HepG2 (cell line): ENCODE results near the gene NTN3. TPM values are rescaled to one million over a fixed set of nuclear protein-coding genes. Genes with fewer than 3 reads are reported as not detected.

Source experiments
- ATRX ChIP-seq: sonication (generic); formaldehyde crosslinking; IDR thresholded peaks from 2 replicates; pipeline ENCODE4 v1.4.0; 2020; ENCODE audit warnings: missing genetic modification reagents, borderline replicate concordance
- DR1 ChIP-seq: sonication (generic); formaldehyde crosslinking; IDR thresholded peaks from 2 replicates; pipeline ENCODE4 v1.8.0; 2021; ENCODE audit warnings: mild to moderate bottlenecking, missing genetic modification reagents, inconsistent platforms
- EED ChIP-seq: sonication (generic); formaldehyde crosslinking; IDR thresholded peaks from 2 replicates; pipeline ENCODE4 v1.5.0; 2020; ENCODE audit warnings: mild to moderate bottlenecking, missing genetic modification reagents
- FOSL2 ChIP-seq: sonication (generic); formaldehyde crosslinking; IDR thresholded peaks from 2 replicates; pipeline ENCODE4 v1.4.0; 2020; ENCODE audit warnings: missing genetic modification reagents
- GFI1 ChIP-seq: sonication (generic); formaldehyde crosslinking; IDR thresholded peaks from 2 replicates; pipeline ENCODE4 v1.5.0; 2020; ENCODE audit warnings: missing genetic modification reagents, mild to moderate bottlenecking, borderline replicate concordance
- HDAC1 ChIP-seq: sonication (generic); formaldehyde crosslinking; IDR thresholded peaks from 2 replicates; pipeline ENCODE4 v1.5.1; 2020; ENCODE audit warnings: mild to moderate bottlenecking, missing genetic modification reagents
- HIVEP1 ChIP-seq: sonication (generic); formaldehyde crosslinking; IDR thresholded peaks from 2 replicates; pipeline ENCODE4 v1.4.0; 2020; ENCODE audit warnings: mild to moderate bottlenecking, missing genetic modification reagents
- HOXD1 ChIP-seq: sonication (generic); formaldehyde crosslinking; IDR thresholded peaks from 2 replicates; pipeline ENCODE4 v1.5.0; 2020; ENCODE audit warnings: missing genetic modification reagents
- NR0B2 ChIP-seq: sonication (generic); formaldehyde crosslinking; IDR thresholded peaks from 2 replicates; pipeline ENCODE4 v1.4.0; 2020; ENCODE audit warnings: mild to moderate bottlenecking, missing genetic modification reagents
- POLR2AphosphoS5 ChIP-seq: IDR thresholded peaks from 2 replicates; pipeline ENCODE4 v1.6.1; 2012; ENCODE audit warnings: low read depth, low read length
- RFX1 ChIP-seq: fragments of 450-650 bp; IDR thresholded peaks from 2 replicates; pipeline ENCODE4 v1.6.1; 2017
- ZFP62 ChIP-seq: sonication (generic); formaldehyde crosslinking; IDR thresholded peaks from 2 replicates; pipeline ENCODE4 v1.4.0; 2020; ENCODE audit warnings: missing genetic modification reagents
- ZMYM2 ChIP-seq: sonication (generic); formaldehyde crosslinking; IDR thresholded peaks from 2 replicates; pipeline ENCODE4 v1.8.0; 2022; ENCODE audit warnings: mild to moderate bottlenecking, missing genetic modification reagents
- ZNF138 ChIP-seq: sonication (generic); formaldehyde crosslinking; IDR thresholded peaks from 2 replicates; pipeline ENCODE4 v1.5.0; 2020; ENCODE audit warnings: mild to moderate bottlenecking, low read depth, missing genetic modification reagents
- ZNF367 ChIP-seq: sonication (generic); formaldehyde crosslinking; IDR thresholded peaks from 2 replicates; pipeline ENCODE4 v1.4.0; 2020; ENCODE audit warnings: missing genetic modification reagents, borderline replicate concordance
- ZNF484 ChIP-seq: sonication (generic); formaldehyde crosslinking; IDR thresholded peaks from 2 replicates; pipeline ENCODE4 v1.5.1; 2020; ENCODE audit warnings: mild to moderate bottlenecking, low read depth, missing genetic modification reagents, borderline replicate concordance
- ZNF543 ChIP-seq: sonication (generic); formaldehyde crosslinking; IDR thresholded peaks from 2 replicates; pipeline ENCODE4 v1.4.0; 2020; ENCODE audit warnings: mild to moderate bottlenecking, missing genetic modification reagents
- ZNF605 ChIP-seq: sonication (generic); formaldehyde crosslinking; IDR thresholded peaks from 2 replicates; pipeline ENCODE4 v1.8.0; 2022; ENCODE audit warnings: mild to moderate bottlenecking, missing genetic modification reagents
- ZNF83 ChIP-seq: sonication (generic); formaldehyde crosslinking; IDR thresholded peaks from 2 replicates; pipeline ENCODE4 v1.4.0; 2020; ENCODE audit warnings: missing genetic modification reagents, mild to moderate bottlenecking, borderline replicate concordance
- ZSCAN21 ChIP-seq: sonication (generic); formaldehyde crosslinking; IDR thresholded peaks from 2 replicates; pipeline ENCODE4 v1.8.0; 2022; ENCODE audit warnings: mild to moderate bottlenecking, missing genetic modification reagents, moderate library complexity, borderline replicate concordance
- polyA plus RNA-seq, 8 experiments: library from polyadenylated mRNA; depleted of rRNA in 3 of 8; stranded (reverse) in 7 of 8; unstranded in 1 of 8; fragments of >200 nt; fragmentation: Illumina TruSeq in 4 of 8; extraction: Trizol in 4 of 8; gene quantifications; 2 replicates each; pipeline versions ENCODE4 v1.2.1 to v1.2.3, GENCODE V29; 2011 to 2016; ENCODE audit warnings: low read depth in 4 of 8, missing spikeins in 1 of 8, mixed read lengths in 1 of 8; ENCODE audit not compliant: insufficient read depth in 1 of 8
- total RNA-seq, 5 experiments: library from RNA; depleted of rRNA; stranded (reverse); fragments of >200 nt; fragmentation: Illumina TruSeq; extraction: Trizol; gene quantifications; 2 replicates each; pipeline ENCODE4 v1.2.3, GENCODE V29; 2016; ENCODE audit warnings: low read depth in 1 of 5
- TF ChIP-seq, protein P1 (sequence below): sonication (generic); formaldehyde crosslinking; IDR thresholded peaks from 2 replicates; pipeline ENCODE4 v1.8.0; 2023; ENCODE audit warnings: mild to moderate bottlenecking, missing genetic modification reagents
- TF ChIP-seq, protein P2 (sequence below): sonication (generic); formaldehyde crosslinking; IDR thresholded peaks from 2 replicates; pipeline ENCODE4 v1.5.1; 2020; ENCODE audit warnings: mild to moderate bottlenecking, missing genetic modification reagents, moderate library complexity
- TF ChIP-seq, protein P3 (sequence below): sonication (generic); formaldehyde crosslinking; IDR thresholded peaks from 2 replicates; pipeline ENCODE4 v1.4.0; 2020; ENCODE audit warnings: mild to moderate bottlenecking, low read depth, missing genetic modification reagents
- TF ChIP-seq, protein P4 (sequence below): sonication (generic); formaldehyde crosslinking; IDR thresholded peaks from 2 replicates; pipeline ENCODE4 v1.4.0; 2020; ENCODE audit warnings: missing genetic modification reagents

NTN3 gene
- total and polyA plus RNA-seq, 2 of the 13 experiments (the other 11 are each of a cell fraction or from before 2014, with no cell fraction given), result 0.09 to 0.20 TPM

- TF ChIP-seq, protein P1, sequence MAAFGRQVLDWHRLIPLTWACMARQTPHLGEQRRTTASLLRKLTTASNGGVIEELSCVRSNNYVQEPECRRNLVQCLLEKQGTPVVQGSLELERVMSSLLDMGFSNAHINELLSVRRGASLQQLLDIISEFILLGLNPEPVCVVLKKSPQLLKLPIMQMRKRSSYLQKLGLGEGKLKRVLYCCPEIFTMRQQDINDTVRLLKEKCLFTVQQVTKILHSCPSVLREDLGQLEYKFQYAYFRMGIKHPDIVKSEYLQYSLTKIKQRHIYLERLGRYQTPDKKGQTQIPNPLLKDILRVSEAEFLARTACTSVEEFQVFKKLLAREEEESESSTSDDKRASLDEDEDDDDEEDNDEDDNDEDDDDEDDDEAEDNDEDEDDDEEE (CRISPR knock-in tag), result 0 out of 2 replicates have a peak, but pooled peaks have one; percentile 38
- TF ChIP-seq EED (CRISPR knock-in tag) (peak; percentile 50), ZNF138 (CRISPR knock-in tag) (0 out of 2 replicates have a peak, but pooled peaks have one; percentile 75), HOXD1 (CRISPR knock-in tag) (0 out of 2 replicates have a peak, but pooled peaks have one; percentile 59), ZNF543 (CRISPR knock-in tag) (0 out of 2 replicates have a peak, but pooled peaks have one; percentile 70), RFX1 (no peak), ZFP62 (no peak), HIVEP1 (peak; percentile 59; the same call in 1 of the 2 replicates), GFI1 (no peak), ZMYM2 (CRISPR knock-in tag) (no peak), ZSCAN21 (CRISPR knock-in tag) (no peak), NR0B2 (0 out of 2 replicates have a peak, but pooled peaks have one; percentile 68), ZNF367 (CRISPR knock-in tag) (0 out of 2 replicates have a peak, but pooled peaks have one; percentile 53), POLR2AphosphoS5 (no peak), HDAC1 (CRISPR knock-in tag) (peak; percentile 69; the same call in 1 of the 2 replicates), DR1 (0 out of 2 replicates have a peak, but pooled peaks have one; percentile 48), ZNF83 (CRISPR knock-in tag) (no peak), ZNF605 (CRISPR knock-in tag) (no peak), ZNF484 (CRISPR knock-in tag) (0 out of 2 replicates have a peak, but pooled peaks have one; percentile 43), ATRX (CRISPR knock-in tag) (no peak), FOSL2 (CRISPR knock-in tag) (0 out of 2 replicates have a peak, but pooled peaks have one; percentile 9)
- TF ChIP-seq, protein P2, sequence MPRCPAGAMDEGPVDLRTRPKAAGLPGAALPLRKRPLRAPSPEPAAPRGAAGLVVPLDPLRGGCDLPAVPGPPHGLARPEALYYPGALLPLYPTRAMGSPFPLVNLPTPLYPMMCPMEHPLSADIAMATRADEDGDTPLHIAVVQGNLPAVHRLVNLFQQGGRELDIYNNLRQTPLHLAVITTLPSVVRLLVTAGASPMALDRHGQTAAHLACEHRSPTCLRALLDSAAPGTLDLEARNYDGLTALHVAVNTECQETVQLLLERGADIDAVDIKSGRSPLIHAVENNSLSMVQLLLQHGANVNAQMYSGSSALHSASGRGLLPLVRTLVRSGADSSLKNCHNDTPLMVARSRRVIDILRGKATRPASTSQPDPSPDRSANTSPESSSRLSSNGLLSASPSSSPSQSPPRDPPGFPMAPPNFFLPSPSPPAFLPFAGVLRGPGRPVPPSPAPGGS (CRISPR knock-in tag), result peak; percentile 9; the same call in 1 of the 2 replicates
- TF ChIP-seq, protein P3, sequence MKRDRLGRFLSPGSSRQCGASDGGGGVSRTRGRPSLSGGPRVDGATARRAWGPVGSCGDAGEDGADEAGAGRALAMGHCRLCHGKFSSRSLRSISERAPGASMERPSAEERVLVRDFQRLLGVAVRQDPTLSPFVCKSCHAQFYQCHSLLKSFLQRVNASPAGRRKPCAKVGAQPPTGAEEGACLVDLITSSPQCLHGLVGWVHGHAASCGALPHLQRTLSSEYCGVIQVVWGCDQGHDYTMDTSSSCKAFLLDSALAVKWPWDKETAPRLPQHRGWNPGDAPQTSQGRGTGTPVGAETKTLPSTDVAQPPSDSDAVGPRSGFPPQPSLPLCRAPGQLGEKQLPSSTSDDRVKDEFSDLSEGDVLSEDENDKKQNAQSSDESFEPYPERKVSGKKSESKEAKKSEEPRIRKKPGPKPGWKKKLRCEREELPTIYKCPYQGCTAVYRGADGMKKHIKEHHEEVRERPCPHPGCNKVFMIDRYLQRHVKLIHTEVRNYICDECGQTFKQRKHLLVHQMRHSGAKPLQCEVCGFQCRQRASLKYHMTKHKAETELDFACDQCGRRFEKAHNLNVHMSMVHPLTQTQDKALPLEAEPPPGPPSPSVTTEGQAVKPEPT (CRISPR knock-in tag), result no peak
- TF ChIP-seq, protein P4, sequence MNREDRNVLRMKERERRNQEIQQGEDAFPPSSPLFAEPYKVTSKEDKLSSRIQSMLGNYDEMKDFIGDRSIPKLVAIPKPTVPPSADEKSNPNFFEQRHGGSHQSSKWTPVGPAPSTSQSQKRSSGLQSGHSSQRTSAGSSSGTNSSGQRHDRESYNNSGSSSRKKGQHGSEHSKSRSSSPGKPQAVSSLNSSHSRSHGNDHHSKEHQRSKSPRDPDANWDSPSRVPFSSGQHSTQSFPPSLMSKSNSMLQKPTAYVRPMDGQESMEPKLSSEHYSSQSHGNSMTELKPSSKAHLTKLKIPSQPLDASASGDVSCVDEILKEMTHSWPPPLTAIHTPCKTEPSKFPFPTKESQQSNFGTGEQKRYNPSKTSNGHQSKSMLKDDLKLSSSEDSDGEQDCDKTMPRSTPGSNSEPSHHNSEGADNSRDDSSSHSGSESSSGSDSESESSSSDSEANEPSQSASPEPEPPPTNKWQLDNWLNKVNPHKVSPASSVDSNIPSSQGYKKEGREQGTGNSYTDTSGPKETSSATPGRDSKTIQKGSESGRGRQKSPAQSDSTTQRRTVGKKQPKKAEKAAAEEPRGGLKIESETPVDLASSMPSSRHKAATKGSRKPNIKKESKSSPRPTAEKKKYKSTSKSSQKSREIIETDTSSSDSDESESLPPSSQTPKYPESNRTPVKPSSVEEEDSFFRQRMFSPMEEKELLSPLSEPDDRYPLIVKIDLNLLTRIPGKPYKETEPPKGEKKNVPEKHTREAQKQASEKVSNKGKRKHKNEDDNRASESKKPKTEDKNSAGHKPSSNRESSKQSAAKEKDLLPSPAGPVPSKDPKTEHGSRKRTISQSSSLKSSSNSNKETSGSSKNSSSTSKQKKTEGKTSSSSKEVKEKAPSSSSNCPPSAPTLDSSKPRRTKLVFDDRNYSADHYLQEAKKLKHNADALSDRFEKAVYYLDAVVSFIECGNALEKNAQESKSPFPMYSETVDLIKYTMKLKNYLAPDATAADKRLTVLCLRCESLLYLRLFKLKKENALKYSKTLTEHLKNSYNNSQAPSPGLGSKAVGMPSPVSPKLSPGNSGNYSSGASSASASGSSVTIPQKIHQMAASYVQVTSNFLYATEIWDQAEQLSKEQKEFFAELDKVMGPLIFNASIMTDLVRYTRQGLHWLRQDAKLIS (CRISPR knock-in tag), result no peak
Observed at GRCh38 chr16:2428784-2429033, 42.4 kb upstream of the NTN3 start (continued).
